ENCODE data around the gene SIGLEC12.

- TF ChIP-seq, protein P1, sequence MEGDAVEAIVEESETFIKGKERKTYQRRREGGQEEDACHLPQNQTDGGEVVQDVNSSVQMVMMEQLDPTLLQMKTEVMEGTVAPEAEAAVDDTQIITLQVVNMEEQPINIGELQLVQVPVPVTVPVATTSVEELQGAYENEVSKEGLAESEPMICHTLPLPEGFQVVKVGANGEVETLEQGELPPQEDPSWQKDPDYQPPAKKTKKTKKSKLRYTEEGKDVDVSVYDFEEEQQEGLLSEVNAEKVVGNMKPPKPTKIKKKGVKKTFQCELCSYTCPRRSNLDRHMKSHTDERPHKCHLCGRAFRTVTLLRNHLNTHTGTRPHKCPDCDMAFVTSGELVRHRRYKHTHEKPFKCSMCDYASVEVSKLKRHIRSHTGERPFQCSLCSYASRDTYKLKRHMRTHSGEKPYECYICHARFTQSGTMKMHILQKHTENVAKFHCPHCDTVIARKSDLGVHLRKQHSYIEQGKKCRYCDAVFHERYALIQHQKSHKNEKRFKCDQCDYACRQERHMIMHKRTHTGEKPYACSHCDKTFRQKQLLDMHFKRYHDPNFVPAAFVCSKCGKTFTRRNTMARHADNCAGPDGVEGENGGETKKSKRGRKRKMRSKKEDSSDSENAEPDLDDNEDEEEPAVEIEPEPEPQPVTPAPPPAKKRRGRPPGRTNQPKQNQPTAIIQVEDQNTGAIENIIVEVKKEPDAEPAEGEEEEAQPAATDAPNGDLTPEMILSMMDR (IDR thresholded peaks at IDR 0.05): no peak
- TF ChIP-seq POLR2A (IDR thresholded peaks at IDR 0.05) (no peak), EP300 (IDR thresholded peaks at IDR 0.05) (no peak)
Measured at GRCh38 chr19:51550848-51551672, 49.5 kb upstream of the SIGLEC12 start.
